Smooth muscle cell (in vitro differentiated cells): ENCODE data around the gene UBASH3A. TPM values are rescaled to one million over a fixed set of nuclear protein-coding genes. Genes with fewer than 3 reads are reported as not detected.

ENCODE experiments used
- DNase-seq: peaks from one replicate; lab custom pipeline; 2025; ENCODE audit not compliant: unreplicated experiment; lab: John Stamatoyannopoulos, UW
- H2AFZ ChIP-seq: fragments of 200-600 bp; sonication (generic); 2 replicates; pipeline ENCODE4 v1.6.0; 2016; ENCODE audit warnings: antibody characterized with exemption, low read depth, mild to moderate bottlenecking
- H3F3A ChIP-seq: fragments of 200-600 bp; sonication (generic); 2 replicates; pipeline ENCODE4 v1.6.0; 2017; ENCODE audit warnings: antibody characterized with exemption, low read depth
- H3K27ac ChIP-seq: fragments of 200-600 bp; sonication (generic); 2 replicates; pipeline ENCODE4 v1.5.1; 2016; ENCODE audit warnings: low read depth, mild to moderate bottlenecking
- H3K27me3 ChIP-seq: fragments of 200-600 bp; sonication (generic); 2 replicates; pipeline ENCODE4 v1.6.1; 2016; ENCODE audit warnings: low read depth, mild to moderate bottlenecking
- H3K36me3 ChIP-seq: fragments of 200-600 bp; sonication (generic); 2 replicates; pipeline ENCODE4 v1.5.1; 2016; ENCODE audit warnings: low read depth
- H3K4me1 ChIP-seq: fragments of 200-600 bp; sonication (generic); 2 replicates; pipeline ENCODE4 v1.5.1; 2016; ENCODE audit warnings: low read depth
- H3K4me2 ChIP-seq: fragments of 200-600 bp; sonication (generic); 2 replicates; pipeline ENCODE4 v1.6.0; 2016; ENCODE audit warnings: mild to moderate bottlenecking
- H3K4me3 ChIP-seq: fragments of 200-600 bp; sonication (generic); 2 replicates; pipeline ENCODE4 v1.5.1; 2016; ENCODE audit warnings: mild to moderate bottlenecking
- H3K79me2 ChIP-seq: fragments of 200-600 bp; sonication (generic); 2 replicates; pipeline ENCODE4 v1.6.0; 2016; ENCODE audit warnings: low read depth, mild to moderate bottlenecking
- H3K9ac ChIP-seq: fragments of 200-600 bp; sonication (generic); 2 replicates; pipeline ENCODE4 v1.6.0; 2016; ENCODE audit warnings: low read depth
- H3K9me3 ChIP-seq: fragments of 200-600 bp; sonication (generic); replicated peaks from 2 replicates; pipeline ENCODE4 v1.5.1; 2016; ENCODE audit warnings: low read depth
- H4K20me1 ChIP-seq: fragments of 200-600 bp; sonication (generic); 2 replicates; pipeline ENCODE4 v1.6.0; 2016; ENCODE audit warnings: low read depth
- CTCF ChIP-seq: fragments of 200-600 bp; sonication (generic); IDR thresholded peaks from 2 replicates; pipeline ENCODE4 v1.5.1; 2017; ENCODE audit warnings: borderline replicate concordance, mild to moderate bottlenecking, antibody characterized with exemption; ENCODE audit not compliant: insufficient read depth, poor library complexity, severe bottlenecking
- WGBS: methylation state at CpG from one replicate; pipeline ENCODE4 v1.1.7; 2016; ENCODE audit warnings: low lambda C conversion rate; 5-methylcytosine and 5-hydroxymethylcytosine counted together
- polyA plus RNA-seq: library from polyadenylated mRNA; unstranded; fragments of >200 nt; fragmentation: Nextera tagmentation; extraction: Ambion mirVana; gene quantifications from 2 replicates; pipeline ENCODE4 v1.2.1, GENCODE V29; 2016
- total RNA-seq: library from RNA; depleted of rRNA; stranded (reverse); fragments of >200 nt; gene quantifications from 2 replicates; pipeline ENCODE4 v1.2.3, GENCODE V29; 2014

Gene UBASH3A
- total and polyA plus RNA-seq, 2 experiments from 2014 or later, result not detected

- no peaks in the 10 kb centered on the region for H3K27me3 ChIP-seq
- no peak overlapping the region for H3K27ac ChIP-seq
- no peaks in the 10 kb centered on the region for H3K36me3 ChIP-seq
- TF ChIP-seq CTCF, result no peak
- no peak for DNase-seq
- 94% methylated on average over 23 of the region's 23 CpGs for WGBS
- no peak overlapping the region for H3K9ac ChIP-seq
- no peaks in the 10 kb centered on the region for H3F3A ChIP-seq
- H3K4me1 ChIP-seq, result peaks cover 5% of the 10 kb centered on the region
- H3K79me2 ChIP-seq, result no peaks in the 10 kb centered on the region
- H3K4me2 ChIP-seq, result no peak overlapping the region
- no peak overlapping the region for H3K4me3 ChIP-seq
- H4K20me1 ChIP-seq, result no peaks in the 10 kb centered on the region
- H3K9me3 ChIP-seq, result no peaks in the 10 kb centered on the region
- no peak overlapping the region for H2AFZ ChIP-seq
These were observed 1.6 kb downstream of the UBASH3A start for GRCh38 chr21:42405064-42406013.

GRCh38 chr21:42406201-42406621, 2.5 kb downstream of the UBASH3A start:
- Histone ChIP-seq H3K36me3 (no peaks in the 10 kb centered on the region), H3K27ac (no peak overlapping the region), H2AFZ (no peak overlapping the region), H3K9ac (no peak overlapping the region), H3K4me1 (peaks cover 5% of the 10 kb centered on the region), H3K27me3 (no peaks in the 10 kb centered on the region), H3K4me2 (no peak overlapping the region), H3K4me3 (no peak overlapping the region), H4K20me1 (no peaks in the 10 kb centered on the region), H3K9me3 (no peaks in the 10 kb centered on the region), H3K79me2 (no peaks in the 10 kb centered on the region), H3F3A (no peaks in the 10 kb centered on the region)
- TF ChIP-seq CTCF, result no peak
- DNase-seq, result no peak
- WGBS, result 93% methylated on average over 9 of the region's 10 CpGs

- Histone ChIP-seq H3K9ac (no peak overlapping the region), H3F3A (no peaks in the 10 kb centered on the region), H2AFZ (no peak overlapping the region), H4K20me1 (no peaks in the 10 kb centered on the region), H3K79me2 (no peaks in the 10 kb centered on the region), H3K4me1 (peaks cover 2% of the 10 kb centered on the region), H3K36me3 (no peaks in the 10 kb centered on the region), H3K27me3 (no peaks in the 10 kb centered on the region), H3K9me3 (no peaks in the 10 kb centered on the region), H3K27ac (no peak overlapping the region), H3K4me2 (no peak overlapping the region), H3K4me3 (no peak overlapping the region)
- WGBS, result 94% methylated on average over 7 of the region's 7 CpGs
- no peak for TF ChIP-seq CTCF
- DNase-seq, result no peak
These were observed 3.2 kb downstream of the UBASH3A start for GRCh38 chr21:42406866-42407265.
